ENCODE results near the gene MAP2K7. TPM values are rescaled to one million over a fixed set of nuclear protein-coding genes. Genes with fewer than 3 reads are reported as not detected.
A peak's percentile ranks its signal among the peaks of the same experiment; 100 is the strongest.

Gene MAP2K7
- total and polyA plus RNA-seq, 11 donors, result 11.6 to 35.5 (median 23.5) TPM

- Histone ChIP-seq H3K9me3 (no peaks in the 10 kb centered on the region), H3K4me1 (peaks cover 0 to 34% (median 15%) of the 10 kb centered on the region in 12 donors), H3K27ac (no peak overlapping the region), H3K36me3 (peaks cover 3 to 55% (median 51%) of the 10 kb centered on the region in 9 donors), H3K4me3 (no peak overlapping the region), H3K27me3 (no peaks in the 10 kb centered on the region)
- ATAC-seq (no peak), DNase-seq (peak in 2 of 5 donors; percentile 17 to 55)
- intact Hi-C loops (cut with DNase I), result loop anchor here in 9 of 10 donors (5.0 to 10.0 kb wide), 4 partner anchors 61 to 311 kb away; no protein-coding TSS in a partner anchor
- no peak for TF ChIP-seq POLR2A (IDR thresholded peaks at IDR 0.05)
- TF ChIP-seq CTCF (IDR thresholded peaks at IDR 0.05), result no peak
- 89 to 94% (median 92%) methylated on average over 13 of the region's 13 CpGs for WGBS, 4 donors
Measured at GRCh38 chr19:7940841-7941240, 37.2 kb downstream of the MAP2K7 start.

- H3K9me3 ChIP-seq, result no peaks in the 10 kb centered on the region
Measured at GRCh38 chr19:7941895-7942596, 38.4 kb downstream of the MAP2K7 start.

GRCh38 chr19:7942981-7943443 lies 39.3 kb downstream of the MAP2K7 start:
- DNase-seq, result no peak
- WGBS, 4 donors, result 5 to 8% (median 5%) methylated on average over 33 of the region's 33 CpGs
- TF ChIP-seq CTCF (IDR thresholded peaks at IDR 0.05) (no peak), POLR2A (IDR thresholded peaks at IDR 0.05) (no peak)
- peak in 2 of 4 donors; percentile 1 to 39 for ATAC-seq
- H3K9me3 ChIP-seq, result no peaks in the 10 kb centered on the region
- H3K4me3 ChIP-seq, result peak overlapping the region; percentile 52 to 100 (median 86)
- intact Hi-C loops (cut with DNase I), result loop anchor here in 9 of 10 donors (1.0 to 10.0 kb wide), 7 partner anchors 40 to 309 kb away; partner anchors contain the start of genes ELAVL1 (in 1 of the 9) and MAP2K7 (in 1 of the 9)
- peak overlapping the region; percentile 83 to 99 (median 94) for H3K27ac ChIP-seq
- peaks cover 0 to 25% (median 15%) of the 10 kb centered on the region in 12 donors for H3K4me1 ChIP-seq
- peaks cover 0 to 33% (median 29%) of the 10 kb centered on the region in 9 donors for H3K36me3 ChIP-seq
- no peaks in the 10 kb centered on the region for H3K27me3 ChIP-seq

More at GRCh38 chr19:7941895-7942596, 38.4 kb downstream of the MAP2K7 start:
- 86 to 93% (median 90%) methylated on average over 19 of the region's 19 CpGs for WGBS, 4 donors
- ATAC-seq (no peak), DNase-seq (peak in 2 of 5 donors; percentile 20 to 30)
- H3K4me3 ChIP-seq, result peak overlapping the region in 9 of 12 donors; percentile 67 to 100 (median 86)
- peaks cover 3 to 43% (median 39%) of the 10 kb centered on the region in 9 donors for H3K36me3 ChIP-seq
- intact Hi-C loops (cut with DNase I), result loop anchor here in 9 of 10 donors (2.0 to 10.0 kb wide), 5 partner anchors 60 to 310 kb away; no protein-coding TSS in a partner anchor
- H3K27ac ChIP-seq, result no peak overlapping the region
- no peak for TF ChIP-seq POLR2A (IDR thresholded peaks at IDR 0.05)
- TF ChIP-seq CTCF (IDR thresholded peaks at IDR 0.05), result no peak
- H3K27me3 ChIP-seq, result no peaks in the 10 kb centered on the region
- H3K4me1 ChIP-seq, result peaks cover 0 to 25% (median 15%) of the 10 kb centered on the region in 12 donors
